Tibial nerve (tissue), 4 donors: ENCODE data around the gene AGAP5.

Experiments used
- CTCF ChIP-seq, 5 experiments: fragments of 200-600 bp in 3 of 5; fragments of 450-650 bp in 2 of 5; sonication (generic) in 3 of 5; IDR thresholded peaks; one replicate each; pipeline ENCODE4 v1.5.1; 2016 to 2019; ENCODE audit warnings: antibody characterized with exemption in 5 of 5, mild to moderate bottlenecking in 3 of 5, moderate library complexity in 2 of 5
- EP300 ChIP-seq, 2 donors: sonication (generic); formaldehyde crosslinking; IDR thresholded peaks; one replicate each; pipeline ENCODE4 v1.6.1; 2017; ENCODE audit warnings: antibody characterized with exemption in 2 of 2, mild to moderate bottlenecking in 1 of 2
- POLR2A ChIP-seq, 2 donors: fragments of 450-650 bp; IDR thresholded peaks; one replicate each; pipeline ENCODE4 v1.6.1; 2017; ENCODE audit warnings: antibody characterized with exemption in 2 of 2, mild to moderate bottlenecking in 2 of 2, moderate library complexity in 2 of 2

GRCh38 chr10:73723516-73723915, 25.6 kb upstream of the AGAP5 start:
- no peak for TF ChIP-seq CTCF (IDR thresholded peaks at IDR 0.05)
- no peak for TF ChIP-seq POLR2A (IDR thresholded peaks at IDR 0.05)
- TF ChIP-seq EP300 (IDR thresholded peaks at IDR 0.05) = no peak
